HEK293 (cell line): ENCODE measurements around the gene GALNT15.

Experiments used
- TF ChIP-seq, protein P1 (sequence below): fragments of 450-650 bp; formaldehyde crosslinking; IDR thresholded peaks from 2 replicates; pipeline ENCODE4 v1.5.1; 2016; ENCODE audit warnings: missing biosample characterization, missing genetic modification characterization
- TF ChIP-seq, protein P2 (sequence below): fragments of 450-650 bp; formaldehyde crosslinking; optimal IDR thresholded peaks from 2 replicates; pipeline ENCODE3; 2016; ENCODE audit warnings: missing biosample characterization, mild to moderate bottlenecking, missing genetic modification characterization

DNA sequence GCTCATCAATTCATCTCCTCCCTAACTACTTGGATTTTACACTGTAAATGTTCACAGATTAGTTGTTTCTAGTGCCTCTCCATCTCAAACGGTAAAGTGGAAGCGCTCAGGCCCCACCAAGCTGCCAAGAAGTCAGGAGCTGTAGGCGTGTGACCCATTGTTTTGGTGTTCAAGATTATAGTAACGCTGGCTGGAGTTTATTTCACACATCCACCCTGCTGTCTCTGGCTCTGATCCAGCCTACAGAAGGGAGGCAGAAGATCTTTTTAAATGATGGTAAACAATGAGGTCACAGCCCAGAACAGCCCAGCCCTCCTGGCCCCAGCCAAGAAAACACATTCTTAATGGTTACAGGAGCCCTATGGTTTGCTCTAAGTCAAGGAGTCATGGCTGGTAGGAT lies 25.7 kb upstream of the GALNT15 start:
- TF ChIP-seq, protein P1, sequence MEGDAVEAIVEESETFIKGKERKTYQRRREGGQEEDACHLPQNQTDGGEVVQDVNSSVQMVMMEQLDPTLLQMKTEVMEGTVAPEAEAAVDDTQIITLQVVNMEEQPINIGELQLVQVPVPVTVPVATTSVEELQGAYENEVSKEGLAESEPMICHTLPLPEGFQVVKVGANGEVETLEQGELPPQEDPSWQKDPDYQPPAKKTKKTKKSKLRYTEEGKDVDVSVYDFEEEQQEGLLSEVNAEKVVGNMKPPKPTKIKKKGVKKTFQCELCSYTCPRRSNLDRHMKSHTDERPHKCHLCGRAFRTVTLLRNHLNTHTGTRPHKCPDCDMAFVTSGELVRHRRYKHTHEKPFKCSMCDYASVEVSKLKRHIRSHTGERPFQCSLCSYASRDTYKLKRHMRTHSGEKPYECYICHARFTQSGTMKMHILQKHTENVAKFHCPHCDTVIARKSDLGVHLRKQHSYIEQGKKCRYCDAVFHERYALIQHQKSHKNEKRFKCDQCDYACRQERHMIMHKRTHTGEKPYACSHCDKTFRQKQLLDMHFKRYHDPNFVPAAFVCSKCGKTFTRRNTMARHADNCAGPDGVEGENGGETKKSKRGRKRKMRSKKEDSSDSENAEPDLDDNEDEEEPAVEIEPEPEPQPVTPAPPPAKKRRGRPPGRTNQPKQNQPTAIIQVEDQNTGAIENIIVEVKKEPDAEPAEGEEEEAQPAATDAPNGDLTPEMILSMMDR (tag by site-specific recombination), result no peak
- TF ChIP-seq, protein P2, sequence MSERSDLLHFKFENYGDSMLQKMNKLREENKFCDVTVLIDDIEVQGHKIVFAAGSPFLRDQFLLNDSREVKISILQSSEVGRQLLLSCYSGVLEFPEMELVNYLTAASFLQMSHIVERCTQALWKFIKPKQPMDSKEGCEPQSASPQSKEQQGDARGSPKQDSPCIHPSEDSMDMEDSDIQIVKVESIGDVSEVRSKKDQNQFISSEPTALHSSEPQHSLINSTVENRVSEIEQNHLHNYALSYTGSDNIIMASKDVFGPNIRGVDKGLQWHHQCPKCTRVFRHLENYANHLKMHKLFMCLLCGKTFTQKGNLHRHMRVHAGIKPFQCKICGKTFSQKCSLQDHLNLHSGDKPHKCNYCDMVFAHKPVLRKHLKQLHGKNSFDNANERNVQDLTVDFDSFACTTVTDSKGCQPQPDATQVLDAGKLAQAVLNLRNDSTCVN (tag by site-specific recombination), result no peak
